Left ventricle myocardium inferior (tissue), 1 donor: Measurements from ENCODE around the gene C9orf72. TPM values are rescaled to one million over a fixed set of nuclear protein-coding genes. Genes with fewer than 3 reads are reported as not detected.

Experiments used
- DNase-seq: peaks from one replicate; pipeline ENCODE4 v3.0.0-alpha.2; 2020
- H3K27ac ChIP-seq: fragments of 200-600 bp; replicated peaks from 2 replicates; pipeline ENCODE4 v1.8.0; 2021
- H3K27me3 ChIP-seq: fragments of 200-600 bp; 2 replicates; pipeline ENCODE4 v1.8.0; 2021; ENCODE audit warnings: low read depth
- H3K36me3 ChIP-seq: fragments of 200-600 bp; 2 replicates; pipeline ENCODE4 v1.8.0; 2021
- H3K4me1 ChIP-seq: fragments of 200-600 bp; 2 replicates; pipeline ENCODE4 v1.8.0; 2021
- H3K4me3 ChIP-seq: fragments of 200-600 bp; 2 replicates; pipeline ENCODE4 v1.8.0; 2021; ENCODE audit warnings: mild to moderate bottlenecking, moderate library complexity
- H3K9me3 ChIP-seq: fragments of 200-600 bp; replicated peaks from 2 replicates; pipeline ENCODE4 v1.8.0; 2021
- CTCF ChIP-seq: fragments of 200-600 bp; IDR thresholded peaks from 2 replicates; pipeline ENCODE4 v1.8.0; 2021; ENCODE audit warnings: antibody characterized with exemption, mild to moderate bottlenecking, borderline replicate concordance
- intact Hi-C: fragments of 100-400 bp; cut with micrococcal nuclease; formaldehyde crosslinking; loops from one replicate; pipeline ENCODE4 v1.11.0; 2022
- total RNA-seq: library from RNA; stranded (reverse); fragmentation: NEBNext Ultra II Directional; extraction: Animal tissue kit (Norgen Biotek cat#: 25700); gene quantifications from one replicate; pipeline ENCODE4 v1.2.1, GENCODE V29; 2021
- donor health status: DM: no; HTN: yes; CAD: no; lungs with severe emphysema.

Gene C9orf72
- total RNA-seq, 1 donor from 2014 or later, result 15.6 TPM

GRCh38 chr9:27548055-27548741, 25.1 kb downstream of the C9orf72 start:
- H3K9me3 ChIP-seq, result no peaks in the 10 kb centered on the region
- H3K27me3 ChIP-seq, result no peaks in the 10 kb centered on the region
- intact Hi-C loops, result loop anchor here (2.0 kb wide), 1 partner anchor 215 kb away; no protein-coding TSS in a partner anchor
- peak; percentile 64 for TF ChIP-seq CTCF
- H3K4me3 ChIP-seq, result no peak overlapping the region
- peak overlapping the region; percentile 48 for H3K27ac ChIP-seq
- no peak for DNase-seq
- peaks cover 66% of the 10 kb centered on the region for H3K36me3 ChIP-seq
- H3K4me1 ChIP-seq, result peaks cover 13% of the 10 kb centered on the region

- no peaks in the 10 kb centered on the region for H3K27me3 ChIP-seq
- no peak overlapping the region for H3K4me3 ChIP-seq
- TF ChIP-seq CTCF, result no peak
- H3K4me1 ChIP-seq, result peaks cover 23% of the 10 kb centered on the region
- no peak overlapping the region for H3K27ac ChIP-seq
- no peaks in the 10 kb centered on the region for H3K9me3 ChIP-seq
- H3K36me3 ChIP-seq, result peaks cover 45% of the 10 kb centered on the region
- intact Hi-C loops, result no loop called here
- DNase-seq, result no peak
These were observed 27.8 kb downstream of the C9orf72 start for GRCh38 chr9:27545471-27545870.

- DNase-seq, result no peak
- intact Hi-C loops, result no loop called here
- Histone ChIP-seq H3K4me1 (peaks cover 45% of the 10 kb centered on the region), H3K27me3 (no peaks in the 10 kb centered on the region), H3K9me3 (no peaks in the 10 kb centered on the region), H3K4me3 (no peak overlapping the region), H3K36me3 (peaks cover 31% of the 10 kb centered on the region), H3K27ac (no peak overlapping the region)
- no peak for TF ChIP-seq CTCF
These were observed 30.8 kb downstream of the C9orf72 start for GRCh38 chr9:27542508-27542907.

- no peak for DNase-seq
- H3K36me3 ChIP-seq, result peaks cover 28% of the 10 kb centered on the region
- TF ChIP-seq CTCF, result no peak
- intact Hi-C loops, result no loop called here
- H3K27me3 ChIP-seq, result no peaks in the 10 kb centered on the region
- H3K4me1 ChIP-seq, result peaks cover 48% of the 10 kb centered on the region
- H3K27ac ChIP-seq, result no peak overlapping the region
- H3K4me3 ChIP-seq, result no peak overlapping the region
- no peaks in the 10 kb centered on the region for H3K9me3 ChIP-seq
These were observed 31.5 kb downstream of the C9orf72 start for GRCh38 chr9:27541740-27542139.

GRCh38 chr9:27540502-27540901, 32.8 kb downstream of the C9orf72 start:
- peak overlapping the region; percentile 74 for H3K27ac ChIP-seq
- no peak for TF ChIP-seq CTCF
- H3K36me3 ChIP-seq, result peaks cover 28% of the 10 kb centered on the region
- intact Hi-C loops, result no loop called here
- H3K4me3 ChIP-seq, result no peak overlapping the region
- H3K27me3 ChIP-seq, result no peaks in the 10 kb centered on the region
- no peak for DNase-seq
- H3K9me3 ChIP-seq, result no peaks in the 10 kb centered on the region
- H3K4me1 ChIP-seq, result peaks cover 50% of the 10 kb centered on the region
